GF-D8 (cell line): ENCODE results near the gene FHIP1B.

Experiments used
- DNase-seq: peaks from one replicate; lab custom pipeline; 2025; lab: John Stamatoyannopoulos, UW

The FHIP1B gene

GRCh38 chr11:6238902-6239301 lies 4.5 kb upstream of the FHIP1B start, which contains the start of gene CNGA4:
TSS of gene CNGA4 (plus strand) at chr11:6239089. CDS start at chr11:6239207, 118 bp downstream.
- no peak for DNase-seq

GRCh38 chr11:6237761-6238302 lies 3.4 kb upstream of the FHIP1B start:
- no peak for DNase-seq

- no peak for DNase-seq
Observed at GRCh38 chr11:6237266-6237665, 2.8 kb upstream of the FHIP1B start.

- no peak for DNase-seq
Observed at GRCh38 chr11:6233984-6234386, 451 bp downstream of the FHIP1B start.

- no peak for DNase-seq
Observed at GRCh38 chr11:6232899-6233298, 1.5 kb downstream of the FHIP1B start.

- DNase-seq = no peak
Observed at GRCh38 chr11:6229911-6230310, 4.5 kb downstream of the FHIP1B start.

GRCh38 chr11:6228520-6228919 lies 5.9 kb downstream of the FHIP1B start:
- DNase-seq = no peak

- peak; percentile 11 for DNase-seq
Observed at GRCh38 chr11:6225896-6226295, 8.5 kb downstream of the FHIP1B start.

GRCh38 chr11:6225024-6225423 lies 9.4 kb downstream of the FHIP1B start:
- no peak for DNase-seq

GRCh38 chr11:6224421-6224820 lies 10.0 kb downstream of the FHIP1B start:
- DNase-seq = no peak

GRCh38 chr11:6223854-6224253 lies 10.6 kb downstream of the FHIP1B start:
- no peak for DNase-seq

GRCh38 chr11:6219359-6219758 lies 15.1 kb downstream of the FHIP1B start:
- no peak for DNase-seq

- no peak for DNase-seq
Observed at GRCh38 chr11:6217722-6218121, 16.7 kb downstream of the FHIP1B start.

GRCh38 chr11:6216501-6216900 lies 17.9 kb downstream of the FHIP1B start:
- no peak for DNase-seq

GRCh38 chr11:6214530-6214929 lies 19.9 kb downstream of the FHIP1B start:
- DNase-seq = no peak

GRCh38 chr11:6210274-6210955 lies 24.0 kb downstream of the FHIP1B start:
- no peak for DNase-seq

- no peak for DNase-seq
Observed at GRCh38 chr11:6209801-6210200, 24.6 kb downstream of the FHIP1B start.

GRCh38 chr11:6206456-6207180 lies 27.8 kb downstream of the FHIP1B start:
- DNase-seq = no peak

- DNase-seq = no peak
Observed at GRCh38 chr11:6205366-6205765, 29.1 kb downstream of the FHIP1B start, which contains the start of gene C11orf42. TSS of gene C11orf42 (plus strand) at chr11:6205557. CDS start at chr11:6205616, 59 bp downstream.

GRCh38 chr11:6204706-6205105 lies 29.7 kb downstream of the FHIP1B start:
- peak; percentile 44 for DNase-seq

GRCh38 chr11:6203327-6203726 lies 31.1 kb downstream of the FHIP1B start:
- DNase-seq = no peak

GRCh38 chr11:6202041-6202440 lies 32.4 kb downstream of the FHIP1B start:
- no peak for DNase-seq

- DNase-seq = peak; percentile 5
Observed at GRCh38 chr11:6201481-6201880, 33.0 kb downstream of the FHIP1B start.
